SJCRH30 (cell line): ENCODE measurements around the gene SLC5A11. TPM values are rescaled to one million over a fixed set of nuclear protein-coding genes. Genes with fewer than 3 reads are reported as not detected.
"Not testable (repeated sequence)": the region's sequence is repeated elsewhere in the genome, so short reads cannot be mapped to it uniquely, and the experiment has no call there.

Source experiments
- DNase-seq, 2 experiments: peaks; one replicate each; pipeline ENCODE4 v3.0.0-alpha.2; 2015 to 2020
- H3K27ac ChIP-seq: fragments of 250-450 bp; sonication (Bioruptor Pico); 2 replicates; pipeline ENCODE4 v1.5.1; 2020; ENCODE audit warnings: mild to moderate bottlenecking, moderate library complexity
- H3K27me3 ChIP-seq: fragments of 250-450 bp; sonication (Bioruptor Pico); 2 replicates; pipeline ENCODE4 v1.5.1; 2020; ENCODE audit warnings: mild to moderate bottlenecking, moderate library complexity
- H3K36me3 ChIP-seq: fragments of 250-450 bp; sonication (Bioruptor Pico); 2 replicates; pipeline ENCODE4 v1.5.1; 2020; ENCODE audit warnings: mild to moderate bottlenecking, moderate library complexity
- H3K4me1 ChIP-seq: fragments of 250-450 bp; sonication (Bioruptor Pico); 2 replicates; pipeline ENCODE4 v1.5.1; 2020; ENCODE audit warnings: mild to moderate bottlenecking, moderate library complexity
- H3K4me3 ChIP-seq: fragments of 250-450 bp; sonication (Bioruptor Pico); 2 replicates; pipeline ENCODE4 v1.5.1; 2020; ENCODE audit warnings: mild to moderate bottlenecking, moderate library complexity
- H3K9me3 ChIP-seq: fragments of 250-450 bp; sonication (Bioruptor Pico); replicated peaks from 2 replicates; pipeline ENCODE4 v1.5.1; 2020; ENCODE audit warnings: mild to moderate bottlenecking, moderate library complexity
- total RNA-seq: library from RNA; depleted of rRNA; stranded (reverse); fragments of >200 nt; shearing (Covaris generic); gene quantifications from 2 replicates; pipeline ENCODE4 v1.2.3, GENCODE V29; 2014

The SLC5A11 gene
- total RNA-seq, 1 experiment from 2014 or later, result 0.06 TPM

DNA sequence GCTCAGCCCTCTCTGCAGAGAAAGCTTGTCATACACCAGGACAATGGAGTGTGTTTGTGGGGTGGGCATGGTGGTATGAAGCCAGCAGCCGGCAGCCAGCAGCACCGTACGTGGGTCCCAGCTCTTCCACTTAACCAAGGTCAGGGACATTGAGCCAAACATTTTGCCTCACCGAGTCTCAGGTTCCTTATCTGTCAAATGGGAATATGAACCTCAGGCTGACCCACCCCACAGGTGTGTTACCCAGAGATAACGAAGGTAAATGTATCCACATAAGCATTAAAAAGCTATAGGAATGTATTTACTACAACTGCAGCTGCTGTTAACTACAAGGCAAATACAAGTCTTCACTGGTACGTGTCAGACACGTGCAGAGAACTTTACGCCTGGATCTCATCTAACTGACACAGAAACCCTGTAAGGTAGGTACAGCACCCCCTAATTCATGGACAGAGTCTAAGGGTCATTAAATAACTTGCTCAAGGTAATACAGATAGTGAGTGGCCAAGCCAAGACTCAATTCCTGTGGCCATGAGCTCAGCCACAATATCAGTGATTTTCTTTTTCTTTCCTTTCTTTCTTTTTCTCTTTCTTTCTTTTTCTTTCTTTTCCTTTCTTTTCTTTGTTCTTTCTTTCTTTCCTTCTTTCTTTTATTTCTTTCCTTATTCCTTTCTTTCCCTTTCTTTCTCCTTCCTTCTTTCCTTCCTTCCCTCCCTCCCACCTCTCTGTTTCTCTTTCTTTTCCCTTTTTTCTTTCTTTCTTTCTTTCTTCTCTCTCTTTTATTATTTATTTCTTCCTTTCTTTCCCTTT, 990 bp downstream of the SLC5A11 start:
- Histone ChIP-seq H3K27ac (no peak overlapping the region), H3K4me3 (no peak overlapping the region), H3K9me3 (no peaks in the 10 kb centered on the region), H3K36me3 (no peaks in the 10 kb centered on the region), H3K4me1 (peaks cover 7% of the 10 kb centered on the region), H3K27me3 (no peaks in the 10 kb centered on the region)
- DNase-seq, result no peak

DNA sequence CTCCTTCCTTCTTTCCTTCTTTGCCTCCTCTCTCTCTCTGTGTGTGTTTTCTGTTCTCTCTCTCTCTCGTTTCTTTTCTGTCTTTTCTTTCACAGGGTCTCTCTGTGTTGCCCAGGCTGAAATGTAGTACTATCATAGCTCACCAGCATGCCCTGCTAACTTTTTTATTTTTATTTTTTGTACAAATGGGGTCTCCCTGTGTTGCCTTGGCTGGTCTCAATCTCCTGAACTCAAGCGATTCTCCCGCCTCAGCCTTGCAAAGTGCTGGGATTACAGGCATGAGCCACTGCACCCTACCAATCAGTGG, 1.5 kb downstream of the SLC5A11 start:
- Histone ChIP-seq H3K27ac (no peak overlapping the region), H3K4me3 (no peak overlapping the region), H3K4me1 (peaks cover 7% of the 10 kb centered on the region), H3K36me3 (no peaks in the 10 kb centered on the region), H3K9me3 (no peaks in the 10 kb centered on the region), H3K27me3 (no peaks in the 10 kb centered on the region)
- DNase-seq, result no peak

DNA sequence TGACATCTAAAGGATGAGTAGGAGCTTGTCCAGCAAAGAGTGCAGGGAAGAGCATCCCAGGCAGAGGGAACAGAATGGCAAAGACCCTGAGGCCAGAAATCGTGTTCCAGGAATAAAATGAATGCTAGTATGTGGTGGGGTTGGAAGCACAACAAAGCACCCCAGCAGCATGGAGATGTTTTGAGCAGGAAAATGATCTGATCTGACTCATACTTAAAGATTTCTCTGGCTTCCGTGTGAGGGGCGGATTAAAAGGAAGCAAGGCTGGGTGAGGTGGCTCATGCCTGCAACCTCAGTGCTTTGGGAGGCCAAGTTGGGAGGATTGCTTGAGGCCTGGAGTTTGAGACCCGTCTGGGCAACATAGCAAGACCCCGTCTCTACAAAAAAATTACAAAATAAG, 2.3 kb downstream of the SLC5A11 start:
- no peaks in the 10 kb centered on the region for H3K36me3 ChIP-seq
- DNase-seq, result no peak
- H3K4me1 ChIP-seq, result peaks cover 7% of the 10 kb centered on the region
- no peak overlapping the region for H3K27ac ChIP-seq
- no peak overlapping the region for H3K4me3 ChIP-seq
- no peaks in the 10 kb centered on the region for H3K27me3 ChIP-seq
- H3K9me3 ChIP-seq, result no peaks in the 10 kb centered on the region

DNA sequence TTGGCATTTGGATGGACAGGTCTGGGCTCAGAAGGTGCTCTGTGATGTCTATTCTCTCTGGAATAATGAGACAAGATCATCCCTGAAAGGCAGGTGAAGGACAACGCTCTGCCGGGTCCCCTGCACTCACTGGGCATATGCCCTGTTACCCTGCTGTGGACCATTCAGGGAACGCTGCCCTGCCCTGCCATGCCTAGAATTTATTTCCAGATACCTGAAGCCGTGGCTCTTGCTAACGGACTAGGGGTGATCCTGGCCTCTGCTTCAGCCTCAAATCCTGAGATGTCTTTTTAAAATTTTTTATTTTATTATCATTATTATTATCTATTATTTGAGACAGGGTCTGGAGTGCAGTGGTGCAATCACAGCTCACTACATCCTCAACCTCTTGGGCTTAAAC, 3.9 kb downstream of the SLC5A11 start:
- Histone ChIP-seq H3K27ac (no peak overlapping the region), H3K4me1 (peaks cover 4% of the 10 kb centered on the region), H3K4me3 (no peak overlapping the region), H3K27me3 (no peaks in the 10 kb centered on the region), H3K36me3 (no peaks in the 10 kb centered on the region), H3K9me3 (no peaks in the 10 kb centered on the region)
- no peak for DNase-seq

DNA sequence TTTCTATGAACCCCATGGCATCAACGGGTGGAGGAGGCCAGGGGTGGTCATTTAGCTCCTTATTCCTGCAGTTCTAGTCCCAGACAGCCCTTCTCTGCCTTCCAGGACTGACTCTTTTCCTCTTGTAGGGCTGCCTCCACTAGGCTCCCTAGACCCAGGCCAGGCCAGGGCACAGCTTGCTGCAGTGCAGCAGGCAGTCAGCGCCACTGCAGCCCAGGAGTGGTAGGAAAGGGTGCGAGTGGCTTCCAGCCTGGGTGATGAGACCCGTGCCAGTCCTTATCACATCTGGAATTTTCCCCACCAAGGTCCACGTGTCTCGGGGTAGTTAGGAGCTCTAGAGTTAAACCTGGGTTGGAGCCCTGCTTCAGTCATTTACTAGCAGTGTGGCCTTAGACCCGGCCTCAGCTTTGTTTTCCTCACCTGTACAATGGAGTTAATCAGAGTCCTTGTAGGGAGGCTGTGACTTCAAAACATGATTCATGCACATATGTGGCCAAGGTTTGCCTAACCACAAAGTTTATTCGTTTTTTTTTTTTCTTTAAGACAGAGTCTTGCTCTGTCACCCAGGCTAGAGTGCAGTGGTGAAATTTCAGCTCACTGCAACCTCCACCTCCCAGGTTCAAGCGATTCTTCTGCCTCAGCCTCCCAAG, 4.7 kb downstream of the SLC5A11 start:
- no peaks in the 10 kb centered on the region for H3K9me3 ChIP-seq
- no peak for DNase-seq
- no peak overlapping the region for H3K27ac ChIP-seq
- H3K4me3 ChIP-seq, result no peak overlapping the region
- H3K4me1 ChIP-seq, result peaks cover 4% of the 10 kb centered on the region
- H3K36me3 ChIP-seq, result no peaks in the 10 kb centered on the region
- no peaks in the 10 kb centered on the region for H3K27me3 ChIP-seq

DNA sequence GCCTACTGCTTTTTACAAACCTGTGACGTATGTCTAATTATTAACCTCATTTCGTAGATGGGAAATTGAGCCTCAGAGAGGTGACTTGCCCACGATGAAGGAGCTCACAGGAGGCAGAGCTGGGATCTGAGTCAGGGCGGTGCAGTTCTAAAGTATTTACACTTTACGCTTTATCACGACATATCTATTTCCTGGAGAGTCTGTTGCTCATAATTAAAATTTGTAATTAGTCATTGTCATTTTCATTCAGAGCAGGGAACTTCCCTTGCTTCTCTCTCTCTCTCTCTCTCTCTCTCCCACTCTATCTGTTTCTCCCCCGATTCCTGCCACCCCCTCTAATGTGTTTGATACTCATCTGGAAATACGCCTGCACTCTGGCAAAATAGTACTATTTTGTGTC, 5.9 kb downstream of the SLC5A11 start:
- no peak for DNase-seq
- Histone ChIP-seq H3K36me3 (no peaks in the 10 kb centered on the region), H3K27me3 (no peaks in the 10 kb centered on the region), H3K4me1 (peaks cover 4% of the 10 kb centered on the region), H3K9me3 (no peaks in the 10 kb centered on the region), H3K27ac (no peak overlapping the region), H3K4me3 (no peak overlapping the region)

DNA sequence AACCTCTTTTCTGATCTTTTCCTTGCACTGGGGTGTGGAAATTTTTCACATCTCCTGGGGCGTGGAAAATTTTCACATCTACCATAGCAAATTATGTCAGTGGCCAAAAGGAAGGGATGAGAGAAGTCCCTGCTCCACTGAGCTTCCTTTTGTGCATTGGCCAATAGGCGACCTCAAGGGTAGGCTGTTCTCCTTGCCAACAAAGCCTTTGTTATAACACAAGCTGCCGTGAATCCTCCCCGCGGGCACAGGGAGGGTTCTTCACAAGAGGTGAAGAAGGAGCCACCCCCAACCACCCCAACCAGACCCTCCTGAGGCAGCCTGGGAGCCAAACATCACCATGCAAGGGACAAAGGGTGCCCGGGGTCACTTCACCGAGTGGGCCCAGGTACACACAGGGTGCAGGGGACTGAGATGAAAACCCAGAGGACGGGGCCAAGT, 6.5 kb downstream of the SLC5A11 start:
- no peak for DNase-seq

DNA sequence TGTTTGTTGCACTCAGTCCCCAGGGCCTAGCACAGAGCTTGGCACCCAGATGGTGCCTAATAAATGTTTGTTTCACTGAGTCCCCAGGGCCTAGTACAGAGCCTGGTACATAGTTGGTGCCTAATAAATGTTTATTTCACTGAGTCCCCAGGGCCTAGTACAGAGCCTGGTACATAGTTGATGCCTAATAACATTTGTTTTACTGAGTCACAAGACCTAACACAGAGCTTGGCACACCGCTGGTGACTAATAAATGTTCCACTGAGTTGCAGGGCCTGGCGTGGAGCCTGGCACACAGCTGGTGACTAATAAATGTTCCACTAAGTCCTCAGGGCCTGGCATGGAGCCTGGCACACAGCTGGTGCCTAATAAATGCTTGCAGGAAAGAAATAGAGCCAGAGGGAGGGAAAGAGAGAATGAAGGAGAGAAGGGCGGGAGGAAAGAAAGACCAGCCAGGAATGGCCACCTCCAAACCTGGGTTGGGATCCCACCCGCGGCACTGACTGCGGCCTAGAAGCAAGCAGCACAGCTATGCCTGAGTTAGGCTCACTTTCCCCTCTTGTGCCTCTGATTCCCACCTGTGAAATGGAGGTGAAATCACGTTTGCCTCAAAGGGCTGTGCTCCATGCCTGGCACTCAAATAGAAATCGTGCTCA, 7.5 kb downstream of the SLC5A11 start:
- Histone ChIP-seq H3K27ac (no peak overlapping the region), H3K4me3 (no peak overlapping the region), H3K27me3 (no peaks in the 10 kb centered on the region), H3K9me3 (no peaks in the 10 kb centered on the region), H3K36me3 (no peaks in the 10 kb centered on the region), H3K4me1 (peaks cover 4% of the 10 kb centered on the region)
- DNase-seq, result no peak

More for the DNA sequence above, 6.5 kb downstream of the SLC5A11 start:
- Histone ChIP-seq H3K36me3 (no peaks in the 10 kb centered on the region), H3K4me1 (peaks cover 4% of the 10 kb centered on the region), H3K9me3 (no peaks in the 10 kb centered on the region), H3K27ac (no peak overlapping the region), H3K4me3 (no peak overlapping the region), H3K27me3 (no peaks in the 10 kb centered on the region)

DNA sequence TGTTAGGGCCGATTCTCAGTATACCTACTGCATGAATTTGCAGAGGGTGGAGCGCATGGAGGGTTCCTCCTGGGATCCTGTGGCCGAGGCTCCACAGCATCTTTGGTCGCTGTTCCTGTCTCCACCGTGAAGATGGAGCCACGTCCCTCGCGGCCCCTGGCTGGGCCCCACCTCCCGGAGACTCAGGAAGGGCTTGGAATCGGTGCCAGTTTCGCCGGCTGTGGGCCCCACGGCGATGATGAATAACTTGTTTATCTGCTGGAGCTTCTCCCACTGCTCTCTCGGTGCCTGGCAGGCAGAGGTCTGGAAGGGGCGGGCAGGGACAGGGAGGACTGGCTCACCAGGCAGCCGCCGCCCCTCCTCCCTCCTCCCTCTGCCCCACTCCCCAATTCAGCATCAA, 8.1 kb downstream of the SLC5A11 start:
- H3K27me3 ChIP-seq, result no peaks in the 10 kb centered on the region
- H3K36me3 ChIP-seq, result no peaks in the 10 kb centered on the region
- no peaks in the 10 kb centered on the region for H3K9me3 ChIP-seq
- H3K27ac ChIP-seq, result no peak overlapping the region
- no peak overlapping the region for H3K4me3 ChIP-seq
- DNase-seq, result peak in 1 of 2 experiments; percentile 28
- peaks cover under 1% of the 10 kb centered on the region for H3K4me1 ChIP-seq

DNA sequence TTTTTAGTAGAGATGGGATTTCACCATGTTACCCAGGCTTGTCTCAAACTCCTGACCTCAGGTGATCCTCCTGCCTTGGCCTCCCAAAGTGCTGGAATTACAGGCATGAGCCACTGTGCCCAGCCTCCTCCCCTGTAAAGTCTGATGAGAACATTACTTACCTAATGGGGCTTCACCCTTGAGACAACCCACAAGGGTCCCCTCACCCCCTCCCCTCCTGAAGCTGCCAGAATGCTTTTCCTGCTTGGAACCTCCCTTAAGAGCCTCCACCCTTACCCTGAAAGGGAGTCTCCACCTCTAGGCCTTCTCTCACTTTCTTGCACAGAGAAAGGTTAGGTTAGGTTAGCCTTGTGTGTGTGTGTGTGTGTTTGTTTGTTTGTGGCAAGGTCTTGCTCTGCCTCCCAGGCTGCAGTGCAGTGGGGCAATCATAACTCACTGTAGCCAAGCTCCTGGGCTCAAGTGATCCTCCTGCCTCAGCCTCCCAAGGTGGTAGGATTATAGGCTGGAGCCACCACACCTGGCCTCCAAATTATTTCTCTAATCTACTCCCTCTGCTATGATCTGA, 8.9 kb downstream of the SLC5A11 start:
- no peak for DNase-seq

DNA sequence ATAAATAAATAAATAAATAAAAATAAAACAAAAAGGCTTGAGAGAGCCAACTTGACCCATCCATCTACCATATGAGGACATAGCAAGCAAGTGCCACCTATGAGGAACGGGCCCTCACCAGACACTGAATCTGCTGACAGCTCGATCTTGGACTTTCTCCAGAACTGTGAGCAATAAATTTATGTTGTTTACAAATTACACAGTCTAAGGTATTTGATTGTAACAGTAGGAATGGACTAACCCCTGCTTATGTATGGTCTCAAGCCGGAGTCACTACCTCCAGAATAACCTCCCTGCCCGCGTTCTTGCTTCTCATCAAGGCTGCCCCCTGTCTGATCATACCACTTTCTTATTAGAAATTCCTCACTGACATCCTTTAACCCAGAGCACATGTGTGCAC, 9.9 kb downstream of the SLC5A11 start:
- no peaks in the 10 kb centered on the region for H3K9me3 ChIP-seq
- H3K4me3 ChIP-seq, result no peak overlapping the region
- H3K36me3 ChIP-seq, result no peaks in the 10 kb centered on the region
- DNase-seq, result no peak
- no peaks in the 10 kb centered on the region for H3K4me1 ChIP-seq
- H3K27ac ChIP-seq, result no peak overlapping the region
- no peaks in the 10 kb centered on the region for H3K27me3 ChIP-seq

More for the DNA sequence above, 8.9 kb downstream of the SLC5A11 start:
- H3K36me3 ChIP-seq, result no peaks in the 10 kb centered on the region
- no peak overlapping the region for H3K27ac ChIP-seq
- no peaks in the 10 kb centered on the region for H3K9me3 ChIP-seq
- H3K4me3 ChIP-seq, result no peak overlapping the region
- H3K4me1 ChIP-seq, result no peaks in the 10 kb centered on the region
- H3K27me3 ChIP-seq, result no peaks in the 10 kb centered on the region

DNA sequence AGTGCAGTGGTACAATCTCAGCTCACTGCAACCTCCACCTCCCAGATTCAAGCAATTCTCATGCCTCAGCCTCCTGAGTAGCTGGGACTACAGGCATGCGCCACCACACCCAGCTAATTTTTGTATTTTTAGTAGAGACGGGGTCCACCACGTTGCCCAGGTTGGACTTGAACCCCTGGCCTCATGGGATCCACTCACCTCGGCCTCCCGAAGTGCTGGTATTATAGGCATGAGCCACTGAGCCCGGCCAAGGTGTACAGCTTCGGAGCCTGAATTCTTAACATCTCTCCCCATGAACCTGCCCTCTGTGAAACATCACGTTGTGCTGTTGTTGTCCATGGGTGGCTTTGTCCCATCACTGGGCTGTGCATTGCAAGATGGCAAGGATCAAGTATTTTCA, 11.1 kb downstream of the SLC5A11 start:
- not testable (repeated sequence) for H3K36me3 ChIP-seq, DNase-seq, H3K9me3 ChIP-seq

DNA sequence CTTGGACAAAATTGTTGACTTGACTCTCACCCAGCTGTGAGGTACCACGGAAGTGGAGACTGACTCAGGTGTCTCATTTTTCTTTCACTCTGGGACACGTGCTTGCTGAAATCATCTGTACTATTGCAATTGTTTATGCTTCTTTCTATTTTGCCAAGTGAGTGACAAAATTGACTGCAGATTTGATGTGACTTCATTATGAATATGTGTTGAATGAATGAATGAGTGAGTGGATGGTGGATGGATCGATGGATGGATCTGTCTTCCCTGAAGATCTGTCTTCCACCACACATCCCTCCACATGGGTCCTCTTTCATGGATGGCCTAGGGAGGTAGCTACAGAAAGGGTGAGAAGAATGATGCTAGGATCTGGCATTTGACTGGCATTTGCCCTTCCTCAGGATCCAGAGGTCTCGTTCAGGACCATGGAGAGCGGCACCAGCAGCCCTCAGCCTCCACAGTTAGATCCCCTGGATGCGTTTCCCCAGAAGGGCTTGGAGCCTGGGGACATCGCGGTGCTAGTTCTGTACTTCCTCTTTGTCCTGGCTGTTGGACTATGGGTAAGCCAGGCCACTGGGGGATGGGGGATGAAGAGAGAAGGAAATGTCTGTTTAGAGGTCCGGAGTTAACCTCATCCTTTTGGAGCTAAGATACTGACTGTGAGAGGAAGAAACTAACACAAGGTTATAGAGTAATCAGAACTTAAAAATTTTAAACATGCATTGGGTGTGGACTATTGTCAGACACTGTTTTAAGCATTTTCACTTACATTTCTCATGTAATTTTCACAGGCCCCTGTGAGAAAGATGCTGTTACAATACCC, 12.7 kb downstream of the SLC5A11 start:
- no peak overlapping the region for H3K27ac ChIP-seq
- H3K27me3 ChIP-seq, result no peaks in the 10 kb centered on the region
- H3K4me1 ChIP-seq, result no peaks in the 10 kb centered on the region
- peak; percentile 67 to 77 for DNase-seq
- no peak overlapping the region for H3K4me3 ChIP-seq
- H3K36me3 ChIP-seq, result no peaks in the 10 kb centered on the region
- no peaks in the 10 kb centered on the region for H3K9me3 ChIP-seq

More for the DNA sequence above, 11.1 kb downstream of the SLC5A11 start:
- H3K4me3 ChIP-seq, H3K27me3 ChIP-seq, H3K4me1 ChIP-seq, H3K27ac ChIP-seq: not testable (repeated sequence)

DNA sequence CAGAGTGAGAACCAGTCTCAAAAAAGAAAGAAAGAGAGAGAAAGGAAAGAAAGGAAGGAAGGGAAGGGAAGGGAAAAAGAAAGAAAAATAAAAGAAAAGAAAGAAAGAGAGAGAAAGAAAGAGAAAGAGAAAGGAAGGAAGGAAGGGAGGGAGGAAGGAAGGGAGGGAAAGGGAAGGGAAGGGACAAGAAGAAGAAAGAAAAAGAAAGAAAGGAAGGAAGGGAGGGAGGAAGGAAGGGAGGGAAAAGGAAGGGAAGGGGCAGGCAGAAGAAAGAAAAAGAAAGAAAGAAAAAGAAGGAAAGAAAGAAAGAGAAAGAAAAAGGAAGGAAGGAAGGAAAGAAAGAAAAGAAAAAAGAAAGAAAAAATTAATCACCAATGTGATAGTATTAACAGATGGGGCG, 15.7 kb downstream of the SLC5A11 start:
- Histone ChIP-seq H3K27ac (no peak overlapping the region), H3K27me3 (no peaks in the 10 kb centered on the region), H3K36me3 (no peaks in the 10 kb centered on the region), H3K4me3 (no peak overlapping the region), H3K9me3 (peaks cover 6% of the 10 kb centered on the region; the same call in 1 of the 2 replicates), H3K4me1 (no peaks in the 10 kb centered on the region)
- no peak for DNase-seq
